PC-3 (cell line): Measurements from ENCODE around the gene AGAP3.

Experiments
- CTCF ChIP-seq: fragments of 300-600 bp; sonication (generic); conservative IDR thresholded peaks from 2 replicates; pipeline ENCODE4 v1.5.1; 2017; ENCODE audit warnings: antibody characterized with exemption, low read depth, mild to moderate bottlenecking, low read length
- EZH2phosphoT487 ChIP-seq: fragments of 300-600 bp; sonication (generic); IDR thresholded peaks from 2 replicates; pipeline ENCODE4 v1.6.1; 2018; ENCODE audit warnings: mild to moderate bottlenecking, antibody characterized with exemption, low read length, borderline replicate concordance

DNA sequence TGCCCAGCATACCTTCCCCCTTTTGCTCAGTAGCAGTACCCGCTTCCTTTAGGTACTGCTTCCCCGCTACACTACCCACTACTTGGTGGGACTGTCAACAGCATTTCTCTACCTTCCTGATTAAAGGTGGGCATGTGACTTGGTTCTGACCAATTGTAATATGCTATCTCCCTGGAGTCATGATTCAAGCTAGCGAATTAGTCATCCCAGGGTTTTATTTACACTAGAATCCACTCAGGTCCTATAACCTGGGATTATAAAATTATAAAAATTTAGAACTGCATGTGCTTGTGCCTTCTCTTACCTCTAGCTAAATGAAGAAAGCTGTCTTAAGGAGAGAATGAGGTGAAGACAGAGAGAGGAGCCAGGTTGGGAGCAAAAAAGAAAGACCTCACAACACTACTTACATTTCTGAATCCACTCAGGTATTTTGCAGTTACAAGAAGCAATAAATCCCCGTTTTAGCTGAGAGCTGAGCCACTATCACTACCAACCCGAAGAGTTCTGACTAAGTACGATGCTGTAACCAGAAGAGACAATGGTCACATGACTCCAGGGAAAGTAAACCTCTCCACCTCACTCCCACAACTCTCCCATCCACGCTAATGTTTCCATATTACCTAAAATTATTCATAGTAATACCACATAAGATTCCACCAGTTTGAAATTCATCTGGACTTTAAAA is 71.5 kb downstream of the AGAP3 start:
- no peak for TF ChIP-seq CTCF
- TF ChIP-seq EZH2phosphoT487 = no peak
